GM12874 (cell line): ENCODE measurements around the gene FJX1.

Experiments
- CTCF ChIP-seq: IDR thresholded peaks from 2 replicates; pipeline ENCODE4 v1.5.1; 2011; ENCODE audit warnings: low read depth, mild to moderate bottlenecking, control low read depth, low read length, moderate library complexity; ENCODE audit not compliant: insufficient read depth

Gene FJX1

GRCh38 chr11:35617687-35618496 lies at the start of gene FJX1:
FJX1 (plus strand) TSS chr11:35618460; CDS start chr11:35618637, 177 bp downstream.
- TF ChIP-seq CTCF: no peak

- TF ChIP-seq CTCF: no peak
Measured at GRCh38 chr11:35571696-35572095, 46.6 kb upstream of the FJX1 start.

- no peak for TF ChIP-seq CTCF
Measured at GRCh38 chr11:35579557-35580396, 38.5 kb upstream of the FJX1 start.

- TF ChIP-seq CTCF: no peak
Measured at GRCh38 chr11:35580397-35580781, 37.9 kb upstream of the FJX1 start.

- no peak for TF ChIP-seq CTCF
Measured at GRCh38 chr11:35582033-35582432, 36.2 kb upstream of the FJX1 start.

- no peak for TF ChIP-seq CTCF
Measured at GRCh38 chr11:35583126-35583525, 35.1 kb upstream of the FJX1 start.

GRCh38 chr11:35583843-35584242 lies 34.4 kb upstream of the FJX1 start:
- no peak for TF ChIP-seq CTCF
